HG02642 (cell line): Measurements from ENCODE around the gene THBS2.
"Not testable (repeated sequence)": the region's sequence is repeated elsewhere in the genome, so short reads cannot be mapped to it uniquely, and the experiment has no call there.

ENCODE experiments used
- ATAC-seq: cut with Tn5 transposase; IDR thresholded peaks from one replicate; pipeline ENCODE4 v1.9.1; 2021; ENCODE audit warnings: mild to moderate bottlenecking; ENCODE audit not compliant: unreplicated experiment, poor library complexity

The THBS2 gene

DNA sequence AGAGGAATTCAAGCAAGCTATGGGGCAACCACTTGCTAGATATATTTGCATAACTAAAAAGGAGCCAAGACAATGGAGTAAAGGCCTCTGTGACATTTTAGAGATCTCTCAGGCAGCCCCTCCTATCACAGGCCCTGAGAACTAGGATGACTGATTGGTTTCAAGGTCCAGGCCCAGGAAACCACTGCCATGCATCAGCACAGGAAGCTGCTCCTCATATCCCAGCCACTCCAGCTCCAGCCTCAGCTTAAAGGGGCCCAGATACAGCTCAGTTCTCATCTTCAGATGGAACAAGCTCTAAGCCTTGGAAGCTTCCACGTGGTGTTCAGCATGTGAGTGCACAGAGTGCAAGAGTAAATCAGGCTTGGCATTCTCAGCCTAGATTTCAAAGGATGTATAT is 21.1 kb upstream of the THBS2 start:
- ATAC-seq, result no peak

GRCh38 chr6:169273511-169273910 is 19.9 kb upstream of the THBS2 start:
- ATAC-seq, result no peak

GRCh38 chr6:169271877-169272216 is 18.2 kb upstream of the THBS2 start:
- ATAC-seq, result no peak

DNA sequence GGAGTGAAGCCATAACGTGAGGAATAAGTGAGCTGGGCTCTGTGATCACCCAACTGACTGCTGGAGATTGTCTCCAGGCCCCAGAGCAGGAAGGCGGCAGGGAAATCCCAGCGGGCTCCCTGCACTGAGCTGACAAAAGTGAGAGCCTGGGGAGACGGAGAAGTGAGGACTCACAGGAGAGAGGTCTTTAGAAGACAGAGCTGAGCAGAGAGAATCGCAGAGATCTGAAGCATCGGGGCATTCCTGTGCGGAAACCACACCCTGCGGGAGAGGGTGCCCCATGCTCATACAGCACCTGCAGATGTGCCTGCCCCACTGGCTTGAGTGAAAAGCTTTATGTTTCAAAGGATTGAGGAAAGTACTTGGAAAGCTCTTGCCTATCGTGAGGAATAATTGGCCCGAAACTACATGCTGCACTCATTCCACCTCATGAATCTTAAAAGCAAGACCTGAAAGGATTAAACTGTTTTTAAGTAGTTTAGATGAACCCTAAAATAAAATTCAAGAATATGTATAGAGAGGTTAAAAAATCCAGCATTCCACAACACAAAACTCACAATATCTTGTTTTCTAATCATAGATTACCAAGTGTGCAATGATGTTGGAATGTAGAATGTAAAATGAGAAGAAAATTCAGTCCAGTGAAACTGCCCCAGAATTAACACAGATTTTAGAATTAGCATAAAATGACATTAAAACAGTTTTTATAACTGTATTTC is 17.7 kb upstream of the THBS2 start:
- no peak for ATAC-seq

GRCh38 chr6:169270077-169270380 is 16.4 kb upstream of the THBS2 start:
- not testable (repeated sequence) for ATAC-seq

DNA sequence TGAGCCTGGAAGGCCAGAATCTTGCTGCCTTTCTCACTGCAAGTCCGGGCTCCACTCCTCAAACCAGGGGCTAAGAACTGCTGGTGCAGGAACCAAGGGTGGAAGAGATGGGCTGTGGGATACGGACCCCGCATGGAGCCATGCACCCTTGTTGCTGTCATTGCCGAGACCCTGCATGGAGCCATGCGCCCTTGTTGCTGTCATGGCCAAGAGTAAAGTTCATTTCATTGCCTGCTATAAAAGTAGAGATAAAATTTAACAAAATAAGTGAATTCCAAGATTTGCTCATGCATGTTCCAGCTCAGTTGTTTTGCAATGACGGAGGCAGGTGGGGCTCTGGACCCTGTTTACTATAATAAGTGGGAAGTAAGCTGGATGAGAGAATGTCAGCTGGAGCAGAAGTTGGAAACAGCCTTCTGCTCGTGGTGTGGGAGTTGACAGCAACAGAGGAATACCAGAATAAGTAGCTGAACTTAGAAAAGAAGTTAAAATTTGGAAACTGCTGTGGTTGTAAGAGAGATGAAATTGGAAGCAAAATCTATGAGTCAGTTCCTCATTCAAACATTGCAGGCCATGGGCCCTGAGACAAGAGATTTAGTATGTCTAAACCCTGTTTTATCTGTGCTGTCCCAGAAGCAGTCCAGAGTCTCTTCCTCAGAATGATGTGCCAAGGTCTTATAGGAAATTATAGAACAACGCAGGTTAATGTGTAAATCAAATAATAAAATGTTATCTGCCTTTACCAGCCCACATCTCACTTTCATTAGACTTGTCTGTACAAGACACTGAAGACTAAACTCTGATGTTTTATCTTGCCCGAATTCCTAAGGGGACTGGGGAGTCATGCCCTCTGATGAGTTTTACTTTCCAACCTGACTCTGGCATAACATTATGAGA is 15.8 kb upstream of the THBS2 start:
- no peak for ATAC-seq

DNA sequence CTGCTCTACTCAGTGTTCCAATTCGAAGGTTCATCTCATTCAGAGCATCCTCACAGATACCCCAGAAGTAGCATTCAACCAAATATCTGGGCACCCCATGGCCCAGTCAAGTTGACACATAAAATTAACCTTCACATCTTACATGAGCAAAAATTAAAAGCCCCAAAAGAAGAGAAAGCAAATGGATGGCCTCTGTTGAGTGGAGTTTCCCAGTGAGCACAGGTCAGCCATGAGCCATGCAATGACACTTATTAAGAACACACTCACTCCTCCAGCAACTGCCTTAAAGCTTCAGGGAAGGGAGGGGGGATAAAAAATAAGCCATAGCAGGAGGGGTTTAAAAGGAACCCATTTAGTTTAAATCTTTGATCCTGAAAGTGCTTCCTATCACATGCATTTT is 14.6 kb upstream of the THBS2 start:
- no peak for ATAC-seq

GRCh38 chr6:169266746-169267591 is 13.3 kb upstream of the THBS2 start:
- ATAC-seq, result no peak

- ATAC-seq, result no peak
Observed at GRCh38 chr6:169266261-169266660, 12.6 kb upstream of the THBS2 start.

DNA sequence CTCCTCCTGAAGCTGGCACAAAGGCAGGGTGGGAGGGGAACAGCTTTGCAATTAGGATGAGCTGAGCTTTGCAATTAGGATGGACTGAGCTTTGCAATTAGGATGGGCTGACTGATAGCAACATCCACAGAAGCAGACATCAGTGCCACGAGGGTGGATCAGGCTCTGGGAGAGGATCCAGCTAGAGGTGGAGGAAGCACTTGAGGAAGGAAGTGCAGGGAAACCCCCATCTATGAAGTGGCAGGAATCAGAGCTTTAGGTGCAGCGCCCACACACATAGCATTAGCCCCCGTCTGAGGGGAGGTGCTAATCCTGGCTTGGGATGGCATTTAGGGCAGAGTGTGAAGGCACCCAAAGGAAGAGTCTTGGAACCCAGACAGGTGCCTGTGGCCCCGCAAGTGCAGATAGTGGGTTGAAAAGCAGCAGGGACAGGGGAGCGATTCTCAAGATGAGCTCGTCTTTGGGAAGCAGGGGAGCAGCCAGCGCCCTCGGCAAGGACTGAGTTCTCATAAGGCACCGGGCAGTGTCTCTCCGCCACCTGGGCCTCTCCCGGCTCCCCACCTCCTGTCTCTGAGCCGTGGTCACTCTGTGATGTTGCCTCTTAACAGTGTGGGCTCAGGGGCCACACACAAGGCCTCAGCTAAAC is 12.0 kb upstream of the THBS2 start:
- ATAC-seq, result no peak

GRCh38 chr6:169263836-169264608 is 10.4 kb upstream of the THBS2 start:
- ATAC-seq, result no peak

- no peak for ATAC-seq
Observed at GRCh38 chr6:169263374-169263773, 9.7 kb upstream of the THBS2 start.

- not testable (repeated sequence) for ATAC-seq
Observed at GRCh38 chr6:169262602-169263001, 9.0 kb upstream of the THBS2 start.

DNA sequence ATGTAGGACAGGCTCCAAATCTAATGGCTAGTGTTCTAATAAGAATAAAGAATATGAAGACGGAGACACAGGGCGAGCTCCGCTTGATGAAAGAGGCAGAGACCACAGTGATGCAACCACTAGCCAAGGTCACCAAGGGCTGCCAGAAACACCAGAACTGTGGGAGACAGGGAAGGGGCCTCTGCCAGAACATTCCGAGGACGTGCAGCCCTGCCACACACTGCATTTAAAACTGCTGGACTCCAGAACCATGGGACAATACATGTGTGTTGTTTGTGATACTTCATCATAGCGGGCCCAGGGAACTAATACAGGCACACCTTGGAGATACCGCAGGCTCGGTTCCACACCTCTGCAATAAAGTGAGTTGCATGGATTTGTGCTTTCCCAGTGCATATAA is 2.9 kb upstream of the THBS2 start:
- ATAC-seq, result no peak

DNA sequence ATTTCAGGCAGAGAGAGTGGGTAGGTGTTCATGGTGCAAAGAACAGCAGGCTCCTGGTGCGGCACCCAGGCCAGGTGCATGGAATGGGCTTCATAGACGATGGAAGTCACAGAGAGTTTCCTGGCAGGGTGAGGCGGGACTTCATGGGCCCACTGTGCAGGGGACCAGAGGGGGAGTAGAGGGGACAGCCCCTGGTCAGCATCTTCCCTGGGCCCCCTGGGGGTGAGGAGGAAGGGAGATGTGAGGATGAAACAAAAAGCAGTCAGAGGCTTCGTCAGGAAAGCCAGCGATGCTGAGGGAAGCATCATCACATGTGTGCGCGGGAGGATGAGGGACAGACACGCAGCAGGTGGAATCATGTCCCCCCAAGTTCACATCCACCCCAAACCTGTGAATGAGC is 2.4 kb upstream of the THBS2 start:
- no peak for ATAC-seq

DNA sequence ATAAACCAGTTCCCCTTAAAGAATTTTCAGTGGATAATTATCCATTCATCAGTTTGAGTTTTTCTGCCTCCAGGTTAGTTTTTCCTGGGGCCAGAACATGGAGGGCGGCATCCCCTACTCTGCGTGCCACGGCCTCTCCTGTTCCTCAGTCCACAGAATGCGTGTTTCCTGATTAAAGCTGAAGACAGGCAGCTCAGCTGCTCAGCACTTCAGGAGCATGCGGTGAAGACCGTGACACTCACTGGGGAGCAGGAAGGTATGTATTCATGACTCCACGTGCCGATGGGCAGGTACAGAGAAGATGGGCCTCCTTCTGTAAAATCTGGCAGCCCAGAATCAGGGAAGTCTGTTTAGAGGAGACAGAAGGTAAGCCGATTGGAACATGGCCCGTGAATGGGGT is 2.0 kb upstream of the THBS2 start:
- no peak for ATAC-seq

DNA sequence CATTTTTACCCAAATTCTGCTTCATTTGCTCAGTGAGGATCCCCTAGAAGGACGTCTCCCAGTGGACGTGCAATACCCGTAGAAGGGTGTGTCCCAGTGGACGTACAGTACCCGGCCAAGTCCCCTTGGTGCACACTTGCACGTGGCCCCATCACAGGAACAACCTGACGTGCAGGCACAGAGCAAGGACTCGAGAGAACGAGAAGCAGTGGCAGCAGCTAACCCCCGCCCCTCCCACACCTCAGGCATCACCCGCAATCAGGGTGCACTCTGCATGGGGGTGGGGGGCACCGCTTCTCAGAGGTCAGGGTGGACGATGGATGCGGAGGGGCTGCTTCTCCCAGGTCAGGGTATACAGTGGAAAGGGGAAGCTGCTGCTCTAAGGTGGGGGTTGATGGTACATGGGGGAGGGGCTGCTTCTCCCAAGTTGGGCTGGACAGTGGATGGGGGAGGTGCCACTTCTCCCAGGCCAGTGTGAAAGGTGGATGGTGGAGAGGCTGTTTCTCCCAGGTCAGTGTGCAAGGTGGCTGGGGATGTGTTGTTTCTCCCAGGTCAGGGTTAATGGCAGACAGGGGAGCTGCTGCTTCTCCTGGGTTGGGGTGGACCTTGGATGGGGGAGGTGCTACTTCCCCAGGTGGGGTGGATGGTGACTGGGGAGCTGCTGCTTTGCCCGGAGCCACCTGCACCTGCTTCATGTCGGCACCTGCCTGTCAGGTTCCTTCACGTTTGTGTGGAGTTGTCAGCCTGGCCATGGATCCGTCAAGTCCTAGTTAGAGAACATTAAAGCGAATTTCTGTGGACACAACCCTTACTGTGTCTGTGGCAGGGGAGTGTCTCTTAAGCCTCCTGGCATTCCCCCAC is 1.0 kb upstream of the THBS2 start:
- no peak for ATAC-seq

GRCh38 chr6:169252505-169253189 is 999 bp downstream of the THBS2 start:
- no peak for ATAC-seq
